PC-9 (cell line): ENCODE data around the gene ACOXL. TPM values are rescaled to one million over a fixed set of nuclear protein-coding genes. Genes with fewer than 3 reads are reported as not detected.

Source experiments
- BruUV-seq: library from RNA; stranded (reverse); fragments of 400-500 nt; replicated peaks from 2 replicates; lab custom pipeline; 2021; lab: Mats Ljungman, UMichigan
- CTCF ChIA-PET: fragments of 300-600 bp; sonication (Branson Sonifier 250); formaldehyde crosslinking; loops from one replicate; lab custom pipeline; 2022; ENCODE audit warnings: antibody characterized with exemption; lab: Charles Lee
- POLR2A ChIA-PET: fragments of 300-600 bp; sonication (Branson Sonifier 250); formaldehyde crosslinking; loops from one replicate; lab custom pipeline; 2022; ENCODE audit warnings: antibody characterized with exemption; ENCODE audit not compliant: unreplicated experiment; lab: Charles Lee
- DNase-seq, 2 experiments: peaks; one replicate each; pipeline versions ENCODE4 v3.0.0 to v3.0.0-alpha.2; 2015 to 2022; ENCODE audit warnings: mixed read lengths in 1 of 2
- H2AFZ ChIP-seq: fragments of 200-600 bp; sonication (generic); 2 replicates; pipeline ENCODE4 v1.8.1; 2017; ENCODE audit warnings: antibody characterized with exemption
- H3F3A ChIP-seq: fragments of 200-600 bp; sonication (generic); 2 replicates; pipeline ENCODE4 v1.8.1; 2017; ENCODE audit warnings: antibody characterized with exemption, mild to moderate bottlenecking, low read depth; ENCODE audit not compliant: insufficient read depth
- H3K27ac ChIP-seq: fragments of 200-600 bp; sonication (generic); 2 replicates; pipeline ENCODE4 v1.6.1; 2016; ENCODE audit warnings: mixed run types
- H3K27me3 ChIP-seq: fragments of 200-600 bp; sonication (generic); 2 replicates; pipeline ENCODE4 v1.6.1; 2016; ENCODE audit warnings: low read depth, mixed run types; ENCODE audit not compliant: insufficient read depth
- H3K36me3 ChIP-seq: fragments of 200-600 bp; sonication (generic); 2 replicates; pipeline ENCODE4 v1.6.1; 2016; ENCODE audit warnings: low read depth, mixed run types
- H3K4me1 ChIP-seq: fragments of 200-600 bp; sonication (generic); replicated peaks from 2 replicates; pipeline ENCODE4 v1.6.1; 2016; ENCODE audit warnings: mixed run types; ENCODE audit not compliant: insufficient read depth
- H3K4me2 ChIP-seq: fragments of 200-600 bp; sonication (generic); 2 replicates; pipeline ENCODE4 v1.6.1; 2017; ENCODE audit warnings: mixed run types
- H3K4me3 ChIP-seq: fragments of 200-600 bp; sonication (generic); 2 replicates; pipeline ENCODE4 v1.6.1; 2016; ENCODE audit warnings: mixed run types
- H3K79me2 ChIP-seq: fragments of 200-600 bp; sonication (generic); 2 replicates; pipeline ENCODE4 v1.6.1; 2017; ENCODE audit warnings: low read depth, mixed run types
- H3K9me2 ChIP-seq: fragments of 200-600 bp; sonication (generic); 2 replicates; pipeline ENCODE4 v1.8.1; 2017; ENCODE audit warnings: mild to moderate bottlenecking; ENCODE audit not compliant: insufficient read depth
- H3K9me3 ChIP-seq: fragments of 200-600 bp; sonication (generic); 2 replicates; pipeline ENCODE4 v1.8.1; 2016; ENCODE audit warnings: low read depth; ENCODE audit not compliant: insufficient read depth
- H4K20me1 ChIP-seq: fragments of 200-600 bp; sonication (generic); 2 replicates; pipeline ENCODE4 v1.8.1; 2017; ENCODE audit not compliant: insufficient read depth
- CTCF ChIP-seq: fragments of 200-600 bp; sonication (generic); conservative IDR thresholded peaks from 2 replicates; pipeline ENCODE4 v1.6.1; 2017; ENCODE audit warnings: mixed run types, antibody characterized with exemption, mild to moderate bottlenecking, moderate library complexity
- EZH2 ChIP-seq: fragments of 200-600 bp; sonication (generic); IDR thresholded peaks from 2 replicates; pipeline ENCODE4 v1.8.0; 2017; ENCODE audit warnings: antibody characterized with exemption, low read depth
- intact Hi-C: fragments of 100-400 bp; cut with micrococcal nuclease; formaldehyde crosslinking; loops from one replicate; pipeline ENCODE4 v1.10.0; 2022; ENCODE audit not compliant: unreplicated experiment
- total RNA-seq: library from RNA; stranded (reverse); gene quantifications from 2 replicates; pipeline ENCODE4 v1.2.3, GENCODE V29; 2021

The ACOXL gene
- total RNA-seq, 1 experiment from 2014 or later, result 10.7 TPM

- Histone ChIP-seq H3K4me3 (no peak overlapping the region), H3K9me3 (no peaks in the 10 kb centered on the region), H3K36me3 (no peaks in the 10 kb centered on the region), H3K27me3 (no peaks in the 10 kb centered on the region), H3K9me2 (no peaks in the 10 kb centered on the region), H4K20me1 (no peaks in the 10 kb centered on the region), H3K27ac (no peak overlapping the region), H3K79me2 (no peaks in the 10 kb centered on the region), H2AFZ (no peak overlapping the region), H3K4me2 (no peak overlapping the region), H3F3A (no peaks in the 10 kb centered on the region; the same call in 1 of the 2 replicates), H3K4me1 (peaks cover 4% of the 10 kb centered on the region; the same call in 1 of the 2 replicates)
- intact Hi-C loops, result no loop called here
- ChIA-PET POLR2A (no interaction called here), CTCF (no interaction called here)
- BruUV-seq, result no TSS peak
- TF ChIP-seq EZH2 (no peak), CTCF (no peak)
- no peak for DNase-seq
These were observed 141.5 kb downstream of the ACOXL start for GRCh38 chr2:110873597-110874452.

DNA sequence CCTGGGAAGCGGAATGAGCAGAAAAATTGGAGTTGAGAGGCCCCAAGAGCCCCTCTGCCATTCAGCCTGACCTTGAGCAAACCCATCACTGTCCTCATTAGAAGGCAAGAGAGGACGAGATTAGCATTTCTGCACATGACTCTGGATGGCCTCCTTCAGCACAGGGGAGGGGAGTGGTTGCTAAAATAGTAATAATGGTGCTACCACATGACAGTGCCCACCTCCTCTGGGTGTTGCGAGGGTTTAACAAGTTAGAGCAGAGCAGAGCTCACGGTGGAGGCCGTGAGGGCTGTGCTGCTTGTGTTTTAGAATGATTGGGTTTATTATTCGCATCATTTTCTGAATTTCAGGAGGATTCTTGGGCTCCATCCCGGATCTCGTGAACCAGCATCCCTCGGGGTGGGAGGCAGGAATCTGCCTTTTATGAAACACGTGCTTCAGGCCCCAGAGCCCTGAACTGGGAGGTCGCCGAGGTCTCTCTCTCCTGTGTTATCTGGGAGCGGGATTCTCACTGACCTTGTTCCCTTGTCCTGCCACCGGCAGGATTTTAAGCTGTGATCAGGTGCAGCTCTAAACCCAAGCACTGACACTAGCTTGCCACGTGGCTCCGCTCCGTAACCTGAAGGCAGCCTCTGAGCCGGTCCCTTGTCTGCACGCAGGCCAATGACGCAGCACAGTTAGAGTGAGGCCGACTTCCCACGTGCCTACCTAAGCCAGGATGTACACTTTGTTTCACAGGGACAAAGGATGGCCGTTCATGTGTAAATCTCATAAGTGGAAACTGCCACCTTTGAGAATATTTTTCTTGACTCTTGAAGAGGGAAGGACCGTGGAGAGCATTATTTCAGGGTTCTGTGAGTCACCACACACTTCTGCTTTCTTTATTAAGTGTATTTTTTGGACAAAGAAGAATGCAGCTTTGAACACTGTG lies 142.3 kb downstream of the ACOXL start:
- H3K4me3 ChIP-seq, result no peak overlapping the region
- H2AFZ ChIP-seq, result no peak overlapping the region
- H3F3A ChIP-seq, result no peaks in the 10 kb centered on the region
- H3K9me3 ChIP-seq, result no peaks in the 10 kb centered on the region
- H3K4me2 ChIP-seq, result no peak overlapping the region
- H4K20me1 ChIP-seq, result no peaks in the 10 kb centered on the region
- no peak overlapping the region for H3K27ac ChIP-seq
- peaks cover 2% of the 10 kb centered on the region; the same call in 1 of the 2 replicates for H3K4me1 ChIP-seq
- no peaks in the 10 kb centered on the region for H3K36me3 ChIP-seq
- no peak for DNase-seq
- no peaks in the 10 kb centered on the region for H3K27me3 ChIP-seq
- BruUV-seq, result no TSS peak
- H3K9me2 ChIP-seq, result no peaks in the 10 kb centered on the region
- POLR2A ChIA-PET, result no interaction called here
- CTCF ChIA-PET, result no interaction called here
- H3K79me2 ChIP-seq, result no peaks in the 10 kb centered on the region
- TF ChIP-seq CTCF (no peak), EZH2 (no peak)
- intact Hi-C loops, result no loop called here

DNA sequence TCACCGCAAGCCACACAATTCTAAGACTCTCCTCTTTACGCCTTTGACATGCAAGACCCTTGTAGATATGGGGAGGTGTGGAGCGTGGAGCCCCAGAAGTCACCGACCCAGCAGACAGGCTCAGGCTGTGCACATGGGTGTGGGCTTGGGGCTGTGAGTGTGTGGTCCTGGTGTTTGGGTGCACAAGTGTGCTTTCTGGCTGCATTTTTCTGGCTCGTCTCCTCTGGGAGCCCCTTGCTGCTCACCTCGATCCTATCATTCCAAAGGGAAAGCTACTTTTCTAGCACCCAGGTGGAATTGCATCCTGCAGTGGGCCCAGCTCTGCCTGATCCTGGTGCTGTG lies 143.0 kb downstream of the ACOXL start:
- H3K4me1 ChIP-seq, result no peaks in the 10 kb centered on the region
- no peak for TF ChIP-seq CTCF
- no peak for TF ChIP-seq EZH2
- no peak overlapping the region for H3K4me3 ChIP-seq
- no peaks in the 10 kb centered on the region for H4K20me1 ChIP-seq
- H3K27me3 ChIP-seq, result no peaks in the 10 kb centered on the region
- H3K9me3 ChIP-seq, result no peaks in the 10 kb centered on the region
- H3K79me2 ChIP-seq, result no peaks in the 10 kb centered on the region
- CTCF ChIA-PET, result no interaction called here
- intact Hi-C loops, result no loop called here
- no TSS peak for BruUV-seq
- H2AFZ ChIP-seq, result no peak overlapping the region
- H3K9me2 ChIP-seq, result no peaks in the 10 kb centered on the region
- H3K4me2 ChIP-seq, result no peak overlapping the region
- no peak overlapping the region for H3K27ac ChIP-seq
- POLR2A ChIA-PET, result no interaction called here
- DNase-seq, result no peak
- no peaks in the 10 kb centered on the region for H3F3A ChIP-seq
- no peaks in the 10 kb centered on the region for H3K36me3 ChIP-seq
